Left forelimb (tissue), 1 donor: ENCODE results near the gene RAD9A.
A peak's percentile ranks its signal among the peaks of the same experiment; 100 is the strongest.

Experiments
- DNase-seq: peaks from one replicate; pipeline ENCODE4 v3.0.0-alpha.2; 2018; ENCODE audit warnings: low spot score

The RAD9A gene

GRCh38 chr11:67357831-67358670 lies 33.7 kb upstream of the RAD9A start:
- no peak for DNase-seq

- no peak for DNase-seq
Observed at GRCh38 chr11:67364169-67364568, 27.6 kb upstream of the RAD9A start.

- no peak for DNase-seq
Observed at GRCh38 chr11:67364783-67365722, 26.7 kb upstream of the RAD9A start.

- DNase-seq, result no peak
Observed at GRCh38 chr11:67365736-67366444, 25.9 kb upstream of the RAD9A start.

GRCh38 chr11:67366546-67366945 lies 25.2 kb upstream of the RAD9A start:
- no peak for DNase-seq

GRCh38 chr11:67366961-67367760 lies 24.6 kb upstream of the RAD9A start:
- DNase-seq, result no peak

- DNase-seq, result no peak
Observed at GRCh38 chr11:67367761-67368227, 24.0 kb upstream of the RAD9A start.

GRCh38 chr11:67368621-67369020 lies 23.2 kb upstream of the RAD9A start:
- no peak for DNase-seq

- no peak for DNase-seq
Observed at GRCh38 chr11:67369275-67369674, 22.5 kb upstream of the RAD9A start.

GRCh38 chr11:67369801-67370284 lies 21.9 kb upstream of the RAD9A start:
- no peak for DNase-seq

GRCh38 chr11:67370351-67371076 lies 21.3 kb upstream of the RAD9A start:
- no peak for DNase-seq

- no peak for DNase-seq
Observed at GRCh38 chr11:67371189-67371910, 20.4 kb upstream of the RAD9A start.

- no peak for DNase-seq
Observed at GRCh38 chr11:67371911-67372320, 19.9 kb upstream of the RAD9A start.

GRCh38 chr11:67372321-67372992 lies 19.3 kb upstream of the RAD9A start:
- no peak for DNase-seq

GRCh38 chr11:67372993-67373647 lies 18.7 kb upstream of the RAD9A start, which contains the start of gene CLCF1:
Gene CLCF1 (minus strand): TSS chr11:67373598. CDS start chr11:67373539, 59 bp downstream.
- DNase-seq, result peak; percentile 82

- no peak for DNase-seq
Observed at GRCh38 chr11:67373648-67374570, 17.9 kb upstream of the RAD9A start.

GRCh38 chr11:67374571-67375281 lies 17.1 kb upstream of the RAD9A start:
- DNase-seq, result no peak
